Subcutaneous adipose tissue (tissue), 4 donors: ENCODE data around the gene BLVRA. TPM values are rescaled to one million over a fixed set of nuclear protein-coding genes. Genes with fewer than 3 reads are reported as not detected.

Source experiments
- total RNA-seq, 4 donors: library from RNA; depleted of rRNA; stranded (reverse); fragments of >200 nt; gene quantifications; one replicate each; pipeline ENCODE4 v1.1.0, GENCODE V29; 2016
- TF ChIP-seq, protein P1 (sequence below): fragments of 450-650 bp; IDR thresholded peaks from one replicate; pipeline ENCODE4 v1.5.1; 2016; ENCODE audit warnings: low read depth, mild to moderate bottlenecking, control low read depth, antibody characterized with exemption, moderate library complexity

Gene BLVRA
- total RNA-seq, 4 donors from 2014 or later = 68.0 to 81.2 (median 72.9) TPM

- TF ChIP-seq, protein P1, sequence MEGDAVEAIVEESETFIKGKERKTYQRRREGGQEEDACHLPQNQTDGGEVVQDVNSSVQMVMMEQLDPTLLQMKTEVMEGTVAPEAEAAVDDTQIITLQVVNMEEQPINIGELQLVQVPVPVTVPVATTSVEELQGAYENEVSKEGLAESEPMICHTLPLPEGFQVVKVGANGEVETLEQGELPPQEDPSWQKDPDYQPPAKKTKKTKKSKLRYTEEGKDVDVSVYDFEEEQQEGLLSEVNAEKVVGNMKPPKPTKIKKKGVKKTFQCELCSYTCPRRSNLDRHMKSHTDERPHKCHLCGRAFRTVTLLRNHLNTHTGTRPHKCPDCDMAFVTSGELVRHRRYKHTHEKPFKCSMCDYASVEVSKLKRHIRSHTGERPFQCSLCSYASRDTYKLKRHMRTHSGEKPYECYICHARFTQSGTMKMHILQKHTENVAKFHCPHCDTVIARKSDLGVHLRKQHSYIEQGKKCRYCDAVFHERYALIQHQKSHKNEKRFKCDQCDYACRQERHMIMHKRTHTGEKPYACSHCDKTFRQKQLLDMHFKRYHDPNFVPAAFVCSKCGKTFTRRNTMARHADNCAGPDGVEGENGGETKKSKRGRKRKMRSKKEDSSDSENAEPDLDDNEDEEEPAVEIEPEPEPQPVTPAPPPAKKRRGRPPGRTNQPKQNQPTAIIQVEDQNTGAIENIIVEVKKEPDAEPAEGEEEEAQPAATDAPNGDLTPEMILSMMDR = no peak
Observed at GRCh38 chr7:43754596-43754995, 3.9 kb upstream of the BLVRA start.

- TF ChIP-seq, protein P1 = no peak
Observed at GRCh38 chr7:43756368-43757072, 2.0 kb upstream of the BLVRA start.

GRCh38 chr7:43757073-43757720 lies 1.3 kb upstream of the BLVRA start:
- TF ChIP-seq, protein P1 = no peak

GRCh38 chr7:43758822-43759683 lies 573 bp downstream of the BLVRA start:
- TF ChIP-seq, protein P1 = no peak

DNA sequence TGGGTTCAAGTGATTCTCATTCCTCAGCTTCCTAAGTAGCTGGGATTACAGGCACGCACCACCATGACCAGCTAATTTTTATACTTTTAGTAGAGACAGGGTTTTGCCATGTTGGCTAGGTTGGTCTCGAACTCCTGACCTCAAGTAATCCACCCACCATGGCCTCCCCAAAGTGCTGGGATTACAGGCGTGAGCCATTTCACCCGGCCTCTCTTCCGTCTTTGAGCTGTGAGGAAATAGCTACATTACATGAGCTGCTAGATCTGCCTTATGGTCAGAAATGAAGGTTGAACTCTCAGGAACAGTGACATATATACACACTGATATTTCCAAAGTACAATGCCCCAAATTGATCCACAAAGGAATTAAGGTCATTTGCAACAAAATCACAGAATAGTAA lies 2.4 kb downstream of the BLVRA start:
- TF ChIP-seq, protein P1 = no peak

GRCh38 chr7:43761382-43761781 lies 2.9 kb downstream of the BLVRA start:
- TF ChIP-seq, protein P1 = no peak
